HG03469 (cell line): Measurements from ENCODE around the gene F10.

Source experiments
- ATAC-seq: cut with Tn5 transposase; IDR thresholded peaks from one replicate; pipeline ENCODE4 v1.9.1; 2021; ENCODE audit warnings: mild to moderate bottlenecking, moderate library complexity, moderate number of reproducible peaks; ENCODE audit not compliant: unreplicated experiment

F10 gene

GRCh38 chr13:113166681-113167080 lies 44.1 kb downstream of the F10 start:
- ATAC-seq, result no peak

- no peak for ATAC-seq
Observed at GRCh38 chr13:113167155-113167554, 44.6 kb downstream of the F10 start.

- ATAC-seq, result no peak
Observed at GRCh38 chr13:113167575-113167974, 45.0 kb downstream of the F10 start.

GRCh38 chr13:113168211-113168610 lies 45.6 kb downstream of the F10 start:
- ATAC-seq, result no peak

- ATAC-seq, result no peak
Observed at GRCh38 chr13:113169277-113170272, 47.0 kb downstream of the F10 start.

- no peak for ATAC-seq
Observed at GRCh38 chr13:113170511-113170910, 47.9 kb downstream of the F10 start.

- ATAC-seq, result no peak
Observed at GRCh38 chr13:113171250-113172125, 48.9 kb downstream of the F10 start.

- ATAC-seq, result no peak
Observed at GRCh38 chr13:113172419-113172926, 49.9 kb downstream of the F10 start.

GRCh38 chr13:113176280-113176679 lies 53.7 kb downstream of the F10 start:
- no peak for ATAC-seq

GRCh38 chr13:113176822-113177221 lies 54.2 kb downstream of the F10 start:
- no peak for ATAC-seq

- ATAC-seq, result no peak
Observed at GRCh38 chr13:113178070-113178895, 55.7 kb downstream of the F10 start.

GRCh38 chr13:113178896-113179167 lies 56.2 kb downstream of the F10 start:
- no peak for ATAC-seq

- ATAC-seq, result no peak
Observed at GRCh38 chr13:113179374-113180230, 57.0 kb downstream of the F10 start.

GRCh38 chr13:113182046-113182445 lies 59.4 kb downstream of the F10 start:
- no peak for ATAC-seq

- no peak for ATAC-seq
Observed at GRCh38 chr13:113183450-113184129, 61.0 kb downstream of the F10 start.

GRCh38 chr13:113184568-113185440 lies 62.2 kb downstream of the F10 start:
- no peak for ATAC-seq

- ATAC-seq, result no peak
Observed at GRCh38 chr13:113186061-113186900, 63.7 kb downstream of the F10 start.
